Type B pancreatic cell (in vitro differentiated cells): Measurements from ENCODE around the gene TMEM150C. TPM values are rescaled to one million over a fixed set of nuclear protein-coding genes. Genes with fewer than 3 reads are reported as not detected.

ENCODE experiments used
- DNase-seq: peaks from one replicate; pipeline ENCODE4 v3.0.0; 2021; ENCODE audit warnings: mixed read lengths; ENCODE audit not compliant: unreplicated experiment; ENCODE audit errors: extremely low spot score
- H3K27ac Mint-ChIP-seq: 2 replicates; pipeline ENCODE4 v1.8.0; 2021; ENCODE audit warnings: mild to moderate bottlenecking, mixed read lengths
- H3K27me3 Mint-ChIP-seq: 2 replicates; pipeline ENCODE4 v1.8.0; 2021; ENCODE audit warnings: mixed read lengths
- H3K36me3 Mint-ChIP-seq: 2 replicates; pipeline ENCODE4 v1.8.0; 2021; ENCODE audit warnings: mixed read lengths
- H3K4me1 Mint-ChIP-seq: one replicate; pipeline ENCODE4 v1.8.0; 2021; ENCODE audit warnings: mixed read lengths; ENCODE audit not compliant: unreplicated experiment
- H3K4me3 Mint-ChIP-seq: 2 replicates; pipeline ENCODE4 v1.8.0; 2021; ENCODE audit warnings: mild to moderate bottlenecking, mixed read lengths
- H3K9me3 Mint-ChIP-seq: 2 replicates; pipeline ENCODE4 v1.8.0; 2021; ENCODE audit warnings: mixed read lengths
- CTCF ChIP-seq: fragments of 200-600 bp; sonication (generic); conservative IDR thresholded peaks from 2 replicates; pipeline ENCODE4 v1.5.0; 2021; ENCODE audit warnings: antibody characterized with exemption, mild to moderate bottlenecking
- total RNA-seq: library from RNA; stranded (reverse); gene quantifications from 2 replicates; pipeline ENCODE4 v1.2.1, GENCODE V29; 2021; ENCODE audit warnings: low replicate concordance

TMEM150C gene
- total RNA-seq, 1 donor from 2014 or later = 5.7 TPM

GRCh38 chr4:82434949-82435348, 126.8 kb downstream of the TMEM150C start:
- Mint-ChIP-seq H3K4me3 (no peak overlapping the region), H3K4me1 (peaks cover 40% of the 10 kb centered on the region), H3K9me3 (peaks cover 6% of the 10 kb centered on the region), H3K36me3 (peaks cover 31% of the 10 kb centered on the region), H3K27me3 (no peaks in the 10 kb centered on the region), H3K27ac (no peak overlapping the region)
- no peak for DNase-seq
- no peak for TF ChIP-seq CTCF

- Mint-ChIP-seq H3K27me3 (no peaks in the 10 kb centered on the region), H3K9me3 (peaks cover 6% of the 10 kb centered on the region), H3K36me3 (peaks cover 30% of the 10 kb centered on the region), H3K4me3 (peak overlapping the region; percentile 51), H3K27ac (no peak overlapping the region), H3K4me1 (peaks cover 34% of the 10 kb centered on the region)
- DNase-seq = no peak
- TF ChIP-seq CTCF = no peak
These were observed 128.0 kb downstream of the TMEM150C start for GRCh38 chr4:82433791-82434190.

Other genes starting within 250 kb of the TMEM150C start
- 225 and 367 TPM in 2 replicates for gene HNRNPD, start 188.0 kb downstream of the TMEM150C start, total RNA-seq
- gene HNRNPDL, start 131.5 kb downstream of the TMEM150C start, total RNA-seq = 267 and 448 TPM in 2 replicates
- gene ENOPH1, start 131.4 kb downstream of the TMEM150C start, total RNA-seq = 33.1 and 35.6 TPM in 2 replicates
- 22.5 and 36.6 TPM in 2 replicates for gene SCD5, start 236.8 kb upstream of the TMEM150C start, total RNA-seq